ENCODE data around the gene ZNF493.

- TF ChIP-seq CTCF (IDR thresholded peaks at IDR 0.05) (no peak), POLR2A (IDR thresholded peaks at IDR 0.05) (no peak)
Measured at GRCh38 chr19:21454901-21455300, 58.0 kb downstream of the ZNF493 start.
